GM15510 (cell line): Measurements from ENCODE around the gene TRAPPC3L.

Source experiments
- POLR2A ChIP-seq: IDR thresholded peaks from 3 replicates; pipeline ENCODE4 v1.6.1; 2011; ENCODE audit warnings: borderline replicate concordance; ENCODE audit not compliant: insufficient read length; ENCODE audit errors: extremely low read depth

TRAPPC3L gene

GRCh38 chr6:116564921-116565872 lies 19.7 kb upstream of the TRAPPC3L start:
- no peak for TF ChIP-seq POLR2A

- no peak for TF ChIP-seq POLR2A
Measured at GRCh38 chr6:116564311-116564710, 18.8 kb upstream of the TRAPPC3L start.

GRCh38 chr6:116563830-116564229 lies 18.3 kb upstream of the TRAPPC3L start:
- no peak for TF ChIP-seq POLR2A

- no peak for TF ChIP-seq POLR2A
Measured at GRCh38 chr6:116562614-116563013, 17.1 kb upstream of the TRAPPC3L start.

- no peak for TF ChIP-seq POLR2A
Measured at GRCh38 chr6:116562019-116562403, 16.5 kb upstream of the TRAPPC3L start.

GRCh38 chr6:116561377-116562018 lies 16.0 kb upstream of the TRAPPC3L start:
- TF ChIP-seq POLR2A, result no peak

- TF ChIP-seq POLR2A, result no peak
Measured at GRCh38 chr6:116560130-116560529, 14.6 kb upstream of the TRAPPC3L start.

- no peak for TF ChIP-seq POLR2A
Measured at GRCh38 chr6:116557893-116558292, 12.4 kb upstream of the TRAPPC3L start.

GRCh38 chr6:116556814-116557415 lies 11.4 kb upstream of the TRAPPC3L start:
- TF ChIP-seq POLR2A, result no peak

- no peak for TF ChIP-seq POLR2A
Measured at GRCh38 chr6:116556065-116556464, 10.6 kb upstream of the TRAPPC3L start.

- no peak for TF ChIP-seq POLR2A
Measured at GRCh38 chr6:116553451-116553850, 8.0 kb upstream of the TRAPPC3L start, which contains the start of gene CALHM4. Gene CALHM4 (plus strand): TSS chr6:116553751. CDS start chr6:116553794, 43 bp downstream.

GRCh38 chr6:116550796-116551195 lies 5.3 kb upstream of the TRAPPC3L start:
- TF ChIP-seq POLR2A, result no peak

- TF ChIP-seq POLR2A, result no peak
Measured at GRCh38 chr6:116547358-116547757, 1.9 kb upstream of the TRAPPC3L start.

GRCh38 chr6:116543149-116543548 lies 2.3 kb downstream of the TRAPPC3L start:
- TF ChIP-seq POLR2A, result no peak

GRCh38 chr6:116542426-116542825 lies 3.1 kb downstream of the TRAPPC3L start:
- no peak for TF ChIP-seq POLR2A

- no peak for TF ChIP-seq POLR2A
Measured at GRCh38 chr6:116536216-116536621, 9.3 kb downstream of the TRAPPC3L start.

- no peak for TF ChIP-seq POLR2A
Measured at GRCh38 chr6:116535109-116535508, 10.4 kb downstream of the TRAPPC3L start.
